ENCODE data around the gene SEC23IP.
"Not testable (repeated sequence)": the region's sequence is repeated elsewhere in the genome, so short reads cannot be mapped to it uniquely, and the experiment has no call there.

DNA sequence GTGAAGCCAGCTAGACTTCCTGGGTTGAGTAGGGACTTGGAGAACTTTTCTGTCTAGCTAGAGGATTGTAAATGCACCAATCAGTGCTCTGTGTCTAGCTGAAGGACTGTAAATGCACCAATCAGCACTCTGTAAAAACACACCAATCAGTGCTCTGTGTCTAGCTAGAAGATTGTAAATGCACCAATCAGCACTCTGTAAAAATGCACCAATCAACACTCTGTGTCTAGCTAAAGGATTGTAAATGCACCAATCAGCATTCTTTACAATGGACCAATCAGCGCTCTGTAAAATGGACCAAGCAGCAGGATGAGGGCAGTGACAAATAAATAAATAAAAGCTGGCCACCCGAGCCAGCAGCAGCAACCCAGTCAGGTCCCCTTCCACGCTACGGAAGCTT lies 2.2 kb upstream of the SEC23IP start:
- TF ChIP-seq, protein P1, sequence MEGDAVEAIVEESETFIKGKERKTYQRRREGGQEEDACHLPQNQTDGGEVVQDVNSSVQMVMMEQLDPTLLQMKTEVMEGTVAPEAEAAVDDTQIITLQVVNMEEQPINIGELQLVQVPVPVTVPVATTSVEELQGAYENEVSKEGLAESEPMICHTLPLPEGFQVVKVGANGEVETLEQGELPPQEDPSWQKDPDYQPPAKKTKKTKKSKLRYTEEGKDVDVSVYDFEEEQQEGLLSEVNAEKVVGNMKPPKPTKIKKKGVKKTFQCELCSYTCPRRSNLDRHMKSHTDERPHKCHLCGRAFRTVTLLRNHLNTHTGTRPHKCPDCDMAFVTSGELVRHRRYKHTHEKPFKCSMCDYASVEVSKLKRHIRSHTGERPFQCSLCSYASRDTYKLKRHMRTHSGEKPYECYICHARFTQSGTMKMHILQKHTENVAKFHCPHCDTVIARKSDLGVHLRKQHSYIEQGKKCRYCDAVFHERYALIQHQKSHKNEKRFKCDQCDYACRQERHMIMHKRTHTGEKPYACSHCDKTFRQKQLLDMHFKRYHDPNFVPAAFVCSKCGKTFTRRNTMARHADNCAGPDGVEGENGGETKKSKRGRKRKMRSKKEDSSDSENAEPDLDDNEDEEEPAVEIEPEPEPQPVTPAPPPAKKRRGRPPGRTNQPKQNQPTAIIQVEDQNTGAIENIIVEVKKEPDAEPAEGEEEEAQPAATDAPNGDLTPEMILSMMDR (IDR thresholded peaks at IDR 0.05; ENCODE audit: insufficient read depth, low read length, poor library complexity, severe bottlenecking) = not testable (repeated sequence)
- TF ChIP-seq EZH2phosphoT487 (conservative IDR thresholded peaks at IDR 0.05; ENCODE audit: low read length) = not testable (repeated sequence)

Measured in SU-DHL-6 (cell line).